Right ventricle myocardium inferior (tissue), 1 donor: ENCODE measurements around the gene GLI3. TPM values are rescaled to one million over a fixed set of nuclear protein-coding genes. Genes with fewer than 3 reads are reported as not detected.
"Not testable (repeated sequence)": the region's sequence is repeated elsewhere in the genome, so short reads cannot be mapped to it uniquely, and the experiment has no call there.

Source experiments
- ATAC-seq: fragments of 200-7000 bp; cut with Tn5 transposase; one replicate; pipeline ENCODE4 v1.9.1; 2020; ENCODE audit warnings: mild to moderate bottlenecking, moderate library complexity
- DNase-seq: peaks from one replicate; pipeline ENCODE4 v3.0.0; 2021; ENCODE audit errors: missing footprints
- intact Hi-C: fragments of 100-400 bp; cut with DNase I; formaldehyde crosslinking; loops from one replicate; pipeline ENCODE4 v1.11.0; 2022
- total RNA-seq: library from RNA; stranded (reverse); fragmentation: NEBNext Ultra II Directional; extraction: Animal tissue kit (Norgen Biotek cat#: 25700); gene quantifications from one replicate; pipeline ENCODE4 v1.2.1, GENCODE V29; 2021
- donor health status: DM: no; HTN: yes; CAD: no; lungs with severe emphysema.

The GLI3 gene
- total RNA-seq, 1 donor from 2014 or later: 3.9 TPM

GRCh38 chr7:42219447-42219846 lies 17.6 kb downstream of the GLI3 start:
- DNase-seq (no peak), ATAC-seq (no peak)
- intact Hi-C loops: no loop called here

- no peak for ATAC-seq
- intact Hi-C loops: no loop called here
- DNase-seq: no peak
Observed at GRCh38 chr7:42218248-42218647, 18.8 kb downstream of the GLI3 start.

GRCh38 chr7:42217548-42217947 lies 19.5 kb downstream of the GLI3 start:
- ATAC-seq (no peak), DNase-seq (no peak)
- intact Hi-C loops: no loop called here

- intact Hi-C loops: no loop called here
- ATAC-seq (no peak), DNase-seq (no peak)
Observed at GRCh38 chr7:42217053-42217452, 20.0 kb downstream of the GLI3 start.

GRCh38 chr7:42214060-42214679 lies 22.8 kb downstream of the GLI3 start:
- intact Hi-C loops: no loop called here
- no peak for ATAC-seq
- no peak for DNase-seq

- DNase-seq (no peak), ATAC-seq (no peak)
- intact Hi-C loops: no loop called here
Observed at GRCh38 chr7:42213093-42213492, 23.9 kb downstream of the GLI3 start.

GRCh38 chr7:42212541-42213090 lies 24.4 kb downstream of the GLI3 start:
- intact Hi-C loops: no loop called here
- no peak for DNase-seq
- no peak for ATAC-seq

- DNase-seq: no peak
- no peak for ATAC-seq
- intact Hi-C loops: no loop called here
Observed at GRCh38 chr7:42211938-42212337, 25.1 kb downstream of the GLI3 start.

GRCh38 chr7:42210779-42211178 lies 26.2 kb downstream of the GLI3 start:
- intact Hi-C loops: no loop called here
- DNase-seq (no peak), ATAC-seq (no peak)

- intact Hi-C loops: no loop called here
- ATAC-seq (no peak), DNase-seq (no peak)
Observed at GRCh38 chr7:42210333-42210732, 26.7 kb downstream of the GLI3 start.

- intact Hi-C loops, DNase-seq, ATAC-seq: not testable (repeated sequence)
Observed at GRCh38 chr7:42209085-42209484, 27.9 kb downstream of the GLI3 start.

GRCh38 chr7:42208572-42208971 lies 28.4 kb downstream of the GLI3 start:
- DNase-seq: no peak
- intact Hi-C loops: no loop called here
- no peak for ATAC-seq

GRCh38 chr7:42207420-42207819 lies 29.6 kb downstream of the GLI3 start:
- intact Hi-C loops: no loop called here
- no peak for ATAC-seq
- no peak for DNase-seq

GRCh38 chr7:42203336-42203735 lies 33.7 kb downstream of the GLI3 start:
- ATAC-seq (no peak), DNase-seq (no peak)
- intact Hi-C loops: no loop called here

- intact Hi-C loops: no loop called here
- ATAC-seq (no peak), DNase-seq (no peak)
Observed at GRCh38 chr7:42202601-42203000, 34.4 kb downstream of the GLI3 start.

GRCh38 chr7:42198974-42199668 lies 37.9 kb downstream of the GLI3 start:
- DNase-seq: no peak
- no peak for ATAC-seq
- intact Hi-C loops: no loop called here

GRCh38 chr7:42198296-42198695 lies 38.7 kb downstream of the GLI3 start:
- ATAC-seq (no peak), DNase-seq (no peak)
- intact Hi-C loops: no loop called here

GRCh38 chr7:42197451-42197850 lies 39.6 kb downstream of the GLI3 start:
- DNase-seq: no peak
- intact Hi-C loops: no loop called here
- no peak for ATAC-seq

GRCh38 chr7:42194238-42194637 lies 42.8 kb downstream of the GLI3 start:
- DNase-seq (no peak), ATAC-seq (no peak)

GRCh38 chr7:42193471-42194129 lies 43.4 kb downstream of the GLI3 start:
- ATAC-seq (no peak), DNase-seq (no peak)
- intact Hi-C loops: no loop called here

More at GRCh38 chr7:42194238-42194637, 42.8 kb downstream of the GLI3 start:
- intact Hi-C loops: no loop called here
